HCT116 (cell line): ENCODE results near the gene TPO. TPM values are rescaled to one million over a fixed set of nuclear protein-coding genes. Genes with fewer than 3 reads are reported as not detected.

Experiments used
- ATAC-seq: fragments of 200-7000 bp; cut with Tn5 transposase; 2 replicates; pipeline ENCODE4 v1.9.1; 2020; ENCODE audit warnings: mild to moderate bottlenecking, moderate library complexity
- BruUV-seq: library from RNA; stranded (reverse); fragments of 400-500 nt; replicated peaks from 2 replicates; lab custom pipeline; 2021; lab: Mats Ljungman, UMichigan
- CTCF ChIA-PET: fragments of 300-600 bp; sonication (Branson Sonifier 250); formaldehyde crosslinking; loops from one replicate; lab custom pipeline; 2021; ENCODE audit warnings: antibody characterized with exemption; lab: Charles Lee
- POLR2A ChIA-PET: fragments of 300-600, 350-600 bp; sonication (Branson Sonifier 250); formaldehyde crosslinking; loops from one replicate; lab custom pipeline; 2021; ENCODE audit warnings: antibody characterized with exemption; lab: Charles Lee
- RAD21 ChIA-PET, 2 experiments: fragments of 300-600 bp; sonication (Branson Sonifier 250); formaldehyde crosslinking; loops; one replicate each; lab custom pipeline; 2023; ENCODE audit warnings: low total read pairs in 2 of 2; ENCODE audit not compliant: uncharacterized antibody in 2 of 2, unreplicated experiment in 2 of 2, low non-redundant PET in 1 of 2; lab: Charles Lee
- DNase-seq: peaks from one replicate; pipeline ENCODE4 v3.0.0-alpha.2; 2010; ENCODE audit warnings: low read depth, low spot score
- H2AFZ ChIP-seq: fragments of 200-600 bp; shearing (Covaris generic), sonication (generic); 2 replicates; pipeline ENCODE4 v1.6.1; 2017; ENCODE audit warnings: low read depth, mixed run types, mixed read lengths, antibody characterized with exemption, low read length; ENCODE audit not compliant: poor library complexity, severe bottlenecking
- H3K27ac ChIP-seq: 2 replicates; pipeline ENCODE4 v1.5.1; 2012; ENCODE audit warnings: low read depth, low read length
- H3K27me3 ChIP-seq: fragments of 200-600 bp; sonication (generic); 2 replicates; pipeline ENCODE4 v1.6.1; 2016; ENCODE audit warnings: mixed run types, low read length, mixed read lengths; ENCODE audit not compliant: insufficient read depth
- H3K36me3 ChIP-seq, 2 experiments: fragments of 200-500 bp in 1 of 2; fragments of 200-600 bp in 1 of 2; sonication (Bioruptor generic) in 1 of 2; sonication (generic) in 1 of 2; 2 replicates each; pipeline versions ENCODE4 v1.5.1 to v1.6.1; 2014 to 2016; ENCODE audit warnings: low read length in 2 of 2, inconsistent platforms in 1 of 2, mixed read lengths in 1 of 2, mixed run types in 1 of 2; ENCODE audit not compliant: insufficient read depth in 2 of 2, control insufficient read depth in 1 of 2
- H3K4me1 ChIP-seq, 2 experiments: fragments of 200-600 bp in 1 of 2; sonication (generic) in 1 of 2; 2 replicates each; pipeline versions ENCODE4 v1.5.1 to v1.6.1; 2012 to 2017; ENCODE audit warnings: low read length in 2 of 2, inconsistent platforms in 1 of 2, mild to moderate bottlenecking in 1 of 2, mixed read lengths in 1 of 2, mixed run types in 1 of 2, moderate library complexity in 1 of 2; ENCODE audit not compliant: insufficient read depth in 2 of 2, control insufficient read depth in 1 of 2
- H3K4me2 ChIP-seq: fragments of 200-600 bp; sonication (generic); 2 replicates; pipeline ENCODE4 v1.6.1; 2017; ENCODE audit warnings: mixed run types, low read length, mixed read lengths
- H3K4me3 ChIP-seq, 2 experiments: fragments of 200-600 bp in 1 of 2; sonication (generic) in 1 of 2; replicated peaks in 1 of 2; 2 replicates each; pipeline ENCODE4 v1.5.1; 2011 to 2016; ENCODE audit warnings: low read length in 2 of 2, control low read depth in 1 of 2, low read depth in 1 of 2, mild to moderate bottlenecking in 1 of 2, mixed read lengths in 1 of 2, mixed run types in 1 of 2
- H3K79me2 ChIP-seq: fragments of 200-600 bp; sonication (generic); 2 replicates; pipeline ENCODE4 v1.6.1; 2017; ENCODE audit warnings: mild to moderate bottlenecking, mixed run types, low read length, moderate library complexity, mixed read lengths; ENCODE audit not compliant: insufficient read depth
- H3K9ac ChIP-seq: fragments of 200-600 bp; sonication (generic); 2 replicates; pipeline ENCODE4 v1.6.1; 2016; ENCODE audit warnings: low read length, mixed read lengths
- H3K9me2 ChIP-seq: fragments of 200-600 bp; sonication (generic), shearing (Covaris generic); 2 replicates; pipeline ENCODE4 v1.6.1; 2017; ENCODE audit warnings: mixed run types, mild to moderate bottlenecking, moderate library complexity; ENCODE audit not compliant: insufficient read depth
- H3K9me3 ChIP-seq, 2 experiments: fragments of 200-500 bp in 1 of 2; fragments of 200-600 bp in 1 of 2; sonication (Bioruptor generic) in 1 of 2; sonication (generic) in 1 of 2; 2 replicates each; pipeline ENCODE4 v1.6.1; 2014 to 2017; ENCODE audit warnings: low read length in 2 of 2, mixed read lengths in 2 of 2, inconsistent platforms in 1 of 2, low read depth in 1 of 2, mild to moderate bottlenecking in 1 of 2, mixed run types in 1 of 2, moderate library complexity in 1 of 2; ENCODE audit not compliant: control insufficient read depth in 1 of 2, insufficient read depth in 1 of 2
- H4K20me1 ChIP-seq: fragments of 200-600 bp; sonication (generic), shearing (Covaris generic); 2 replicates; pipeline ENCODE4 v1.6.1; 2017; ENCODE audit warnings: mixed run types, mild to moderate bottlenecking, moderate library complexity; ENCODE audit not compliant: insufficient read depth
- ATF3 ChIP-seq: IDR thresholded peaks from 2 replicates; pipeline ENCODE4 v1.6.1; 2012
- POLR2AphosphoS5 ChIP-seq: IDR thresholded peaks from 2 replicates; pipeline ENCODE4 v1.6.1; 2011; ENCODE audit warnings: mild to moderate bottlenecking, low read depth, low read length, moderate library complexity
- TCF7L2 ChIP-seq: IDR thresholded peaks from 2 replicates; pipeline ENCODE4 v1.7.0; 2011; ENCODE audit warnings: borderline replicate concordance, inconsistent platforms; ENCODE audit not compliant: insufficient read depth, insufficient read length; ENCODE audit errors: extremely low read depth
- intact Hi-C: fragments of 100-400 bp; cut with micrococcal nuclease; formaldehyde crosslinking; loops from 2 replicates; pipeline ENCODE4 v1.10.0; 2022
- total RNA-seq: library from RNA; stranded (reverse); gene quantifications from one replicate; pipeline ENCODE4 v1.2.1, GENCODE V29; 2021; ENCODE audit not compliant: unreplicated experiment
- TF ChIP-seq, protein P1 (sequence below): IDR thresholded peaks from 2 replicates; pipeline ENCODE4 v1.6.1; 2012; ENCODE audit warnings: low read depth
- TF ChIP-seq, protein P2 (sequence below): IDR thresholded peaks from 2 replicates; pipeline ENCODE4 v1.6.1; 2012
- TF ChIP-seq, protein P3 (sequence below): IDR thresholded peaks from 2 replicates; pipeline ENCODE4 v1.6.1; 2011; ENCODE audit warnings: mild to moderate bottlenecking, low read length, moderate library complexity; ENCODE audit not compliant: insufficient replicate concordance; ENCODE audit errors: extremely low read depth
- TF ChIP-seq, protein P4 (sequence below), 3 experiments: fragments of 200-600 bp in 1 of 3; sonication (generic) in 1 of 3; IDR thresholded peaks in 2 of 3; conservative IDR thresholded peaks in 1 of 3; 2 replicates each; pipeline ENCODE4 v1.5.1; 2012 to 2017; ENCODE audit warnings: low read depth in 2 of 3, low read length in 2 of 3, antibody characterized with exemption in 1 of 3, borderline replicate concordance in 1 of 3, control low read depth in 1 of 3, mild to moderate bottlenecking in 1 of 3, mixed read lengths in 1 of 3, mixed run types in 1 of 3, moderate library complexity in 1 of 3; ENCODE audit not compliant: insufficient read depth in 1 of 3

The TPO gene
- total RNA-seq, 1 experiment from 2014 or later = not detected

DNA sequence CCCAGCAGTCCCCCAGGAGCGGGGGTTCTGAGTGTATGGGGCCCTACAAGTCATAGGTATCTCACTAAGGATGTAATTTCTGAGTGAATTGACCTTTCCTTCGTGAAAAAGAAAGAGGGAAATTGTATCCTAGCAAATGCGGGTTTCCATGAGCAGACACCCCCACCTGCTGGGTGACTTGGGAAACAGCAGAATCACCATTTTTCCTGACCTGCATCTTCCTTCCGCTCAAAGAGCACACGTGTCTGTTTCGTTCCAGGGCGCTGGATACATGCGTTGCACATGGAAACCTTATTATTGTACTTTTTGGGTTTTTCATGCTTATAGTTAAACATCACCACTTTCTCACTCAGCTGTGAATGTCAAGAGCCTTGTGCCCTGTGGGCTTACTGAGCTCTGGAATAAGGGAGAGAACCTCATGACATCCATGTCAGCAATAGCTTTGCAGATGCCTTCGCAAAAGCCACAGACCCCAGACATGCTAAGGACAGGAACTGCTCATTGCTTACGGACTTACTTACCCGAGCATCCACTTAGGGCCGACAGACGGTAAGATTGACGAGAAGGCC is 132.8 kb downstream of the TPO start (continued):
- TF ChIP-seq, protein P1, sequence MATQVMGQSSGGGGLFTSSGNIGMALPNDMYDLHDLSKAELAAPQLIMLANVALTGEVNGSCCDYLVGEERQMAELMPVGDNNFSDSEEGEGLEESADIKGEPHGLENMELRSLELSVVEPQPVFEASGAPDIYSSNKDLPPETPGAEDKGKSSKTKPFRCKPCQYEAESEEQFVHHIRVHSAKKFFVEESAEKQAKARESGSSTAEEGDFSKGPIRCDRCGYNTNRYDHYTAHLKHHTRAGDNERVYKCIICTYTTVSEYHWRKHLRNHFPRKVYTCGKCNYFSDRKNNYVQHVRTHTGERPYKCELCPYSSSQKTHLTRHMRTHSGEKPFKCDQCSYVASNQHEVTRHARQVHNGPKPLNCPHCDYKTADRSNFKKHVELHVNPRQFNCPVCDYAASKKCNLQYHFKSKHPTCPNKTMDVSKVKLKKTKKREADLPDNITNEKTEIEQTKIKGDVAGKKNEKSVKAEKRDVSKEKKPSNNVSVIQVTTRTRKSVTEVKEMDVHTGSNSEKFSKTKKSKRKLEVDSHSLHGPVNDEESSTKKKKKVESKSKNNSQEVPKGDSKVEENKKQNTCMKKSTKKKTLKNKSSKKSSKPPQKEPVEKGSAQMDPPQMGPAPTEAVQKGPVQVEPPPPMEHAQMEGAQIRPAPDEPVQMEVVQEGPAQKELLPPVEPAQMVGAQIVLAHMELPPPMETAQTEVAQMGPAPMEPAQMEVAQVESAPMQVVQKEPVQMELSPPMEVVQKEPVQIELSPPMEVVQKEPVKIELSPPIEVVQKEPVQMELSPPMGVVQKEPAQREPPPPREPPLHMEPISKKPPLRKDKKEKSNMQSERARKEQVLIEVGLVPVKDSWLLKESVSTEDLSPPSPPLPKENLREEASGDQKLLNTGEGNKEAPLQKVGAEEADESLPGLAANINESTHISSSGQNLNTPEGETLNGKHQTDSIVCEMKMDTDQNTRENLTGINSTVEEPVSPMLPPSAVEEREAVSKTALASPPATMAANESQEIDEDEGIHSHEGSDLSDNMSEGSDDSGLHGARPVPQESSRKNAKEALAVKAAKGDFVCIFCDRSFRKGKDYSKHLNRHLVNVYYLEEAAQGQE = no peak

GRCh38 chr2:1546901-1547300 is 133.6 kb downstream of the TPO start:
- ChIA-PET CTCF (interaction anchor here (1.2 to 1.3 kb wide), 2 partner anchors 592 to 1018 kb away, joined by 3 read pairs; no protein-coding TSS in a partner anchor), RAD21 (interaction anchor here in 1 of 2 experiments (0.8 kb wide), 1 partner anchor 592 kb away, joined by 4 read pairs; no protein-coding TSS in a partner anchor), POLR2A (no interaction called here)
- no peak for ATAC-seq
- H3K27me3 ChIP-seq = no peaks in the 10 kb centered on the region
- H4K20me1 ChIP-seq = no peaks in the 10 kb centered on the region
- H3K4me3 ChIP-seq = no peak overlapping the region
- peaks cover 0 to 7% of the 10 kb centered on the region in 2 experiments; a peak in 1 of 4 replicates for H3K4me1 ChIP-seq
- no peaks in the 10 kb centered on the region for H3K79me2 ChIP-seq
- TF ChIP-seq ATF3 (no peak), TCF7L2 (no peak), POLR2AphosphoS5 (no peak)
- TF ChIP-seq, protein P2, sequence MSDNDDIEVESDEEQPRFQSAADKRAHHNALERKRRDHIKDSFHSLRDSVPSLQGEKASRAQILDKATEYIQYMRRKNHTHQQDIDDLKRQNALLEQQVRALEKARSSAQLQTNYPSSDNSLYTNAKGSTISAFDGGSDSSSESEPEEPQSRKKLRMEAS = no peak
- TF ChIP-seq, protein P1 = no peak
- TF ChIP-seq, protein P3, sequence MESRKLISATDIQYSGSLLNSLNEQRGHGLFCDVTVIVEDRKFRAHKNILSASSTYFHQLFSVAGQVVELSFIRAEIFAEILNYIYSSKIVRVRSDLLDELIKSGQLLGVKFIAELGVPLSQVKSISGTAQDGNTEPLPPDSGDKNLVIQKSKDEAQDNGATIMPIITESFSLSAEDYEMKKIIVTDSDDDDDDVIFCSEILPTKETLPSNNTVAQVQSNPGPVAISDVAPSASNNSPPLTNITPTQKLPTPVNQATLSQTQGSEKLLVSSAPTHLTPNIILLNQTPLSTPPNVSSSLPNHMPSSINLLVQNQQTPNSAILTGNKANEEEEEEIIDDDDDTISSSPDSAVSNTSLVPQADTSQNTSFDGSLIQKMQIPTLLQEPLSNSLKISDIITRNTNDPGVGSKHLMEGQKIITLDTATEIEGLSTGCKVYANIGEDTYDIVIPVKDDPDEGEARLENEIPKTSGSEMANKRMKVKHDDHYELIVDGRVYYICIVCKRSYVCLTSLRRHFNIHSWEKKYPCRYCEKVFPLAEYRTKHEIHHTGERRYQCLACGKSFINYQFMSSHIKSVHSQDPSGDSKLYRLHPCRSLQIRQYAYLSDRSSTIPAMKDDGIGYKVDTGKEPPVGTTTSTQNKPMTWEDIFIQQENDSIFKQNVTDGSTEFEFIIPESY = no peak
- TF ChIP-seq, protein P4, sequence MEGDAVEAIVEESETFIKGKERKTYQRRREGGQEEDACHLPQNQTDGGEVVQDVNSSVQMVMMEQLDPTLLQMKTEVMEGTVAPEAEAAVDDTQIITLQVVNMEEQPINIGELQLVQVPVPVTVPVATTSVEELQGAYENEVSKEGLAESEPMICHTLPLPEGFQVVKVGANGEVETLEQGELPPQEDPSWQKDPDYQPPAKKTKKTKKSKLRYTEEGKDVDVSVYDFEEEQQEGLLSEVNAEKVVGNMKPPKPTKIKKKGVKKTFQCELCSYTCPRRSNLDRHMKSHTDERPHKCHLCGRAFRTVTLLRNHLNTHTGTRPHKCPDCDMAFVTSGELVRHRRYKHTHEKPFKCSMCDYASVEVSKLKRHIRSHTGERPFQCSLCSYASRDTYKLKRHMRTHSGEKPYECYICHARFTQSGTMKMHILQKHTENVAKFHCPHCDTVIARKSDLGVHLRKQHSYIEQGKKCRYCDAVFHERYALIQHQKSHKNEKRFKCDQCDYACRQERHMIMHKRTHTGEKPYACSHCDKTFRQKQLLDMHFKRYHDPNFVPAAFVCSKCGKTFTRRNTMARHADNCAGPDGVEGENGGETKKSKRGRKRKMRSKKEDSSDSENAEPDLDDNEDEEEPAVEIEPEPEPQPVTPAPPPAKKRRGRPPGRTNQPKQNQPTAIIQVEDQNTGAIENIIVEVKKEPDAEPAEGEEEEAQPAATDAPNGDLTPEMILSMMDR (IDR thresholded peaks at IDR 0.05 in 2 of 3, conservative IDR thresholded peaks at IDR 0.05 in 1 of 3; ENCODE audit: borderline replicate concordance in 1 of 3, insufficient read depth in 1 of 3, low read depth in 2 of 3, low read length in 2 of 3) = peak in 2 of 3 experiments; percentile 28 to 31; a peak in 3 of 6 replicates
- TF ChIP-seq, all 23 proteins: peak for 1
- no peak overlapping the region for H3K4me2 ChIP-seq
- no peak overlapping the region for H2AFZ ChIP-seq
- no peak overlapping the region for H3K27ac ChIP-seq
- H3K36me3 ChIP-seq = no peaks in the 10 kb centered on the region
- no peaks in the 10 kb centered on the region for H3K9me2 ChIP-seq
- no peak for DNase-seq
- no peak overlapping the region for H3K9ac ChIP-seq
- intact Hi-C loops = loop anchor here (1.0 to 5.0 kb wide), 7 partner anchors 222 to 1018 kb away; no protein-coding TSS in a partner anchor
- BruUV-seq = no TSS peak
- no peaks in the 10 kb centered on the region for H3K9me3 ChIP-seq
